Erythroblast (primary cell): Measurements from ENCODE around the gene ITPK1.

Experiments used
- GATA1 ChIP-seq: IDR thresholded peaks from 2 replicates; pipeline ENCODE4 v1.6.1; 2011; ENCODE audit warnings: low read depth, mild to moderate bottlenecking, control low read depth, low read length, moderate library complexity
- POLR2A ChIP-seq: IDR thresholded peaks from 2 replicates; pipeline ENCODE4 v1.6.1; 2011; ENCODE audit warnings: mild to moderate bottlenecking, low read length

DNA sequence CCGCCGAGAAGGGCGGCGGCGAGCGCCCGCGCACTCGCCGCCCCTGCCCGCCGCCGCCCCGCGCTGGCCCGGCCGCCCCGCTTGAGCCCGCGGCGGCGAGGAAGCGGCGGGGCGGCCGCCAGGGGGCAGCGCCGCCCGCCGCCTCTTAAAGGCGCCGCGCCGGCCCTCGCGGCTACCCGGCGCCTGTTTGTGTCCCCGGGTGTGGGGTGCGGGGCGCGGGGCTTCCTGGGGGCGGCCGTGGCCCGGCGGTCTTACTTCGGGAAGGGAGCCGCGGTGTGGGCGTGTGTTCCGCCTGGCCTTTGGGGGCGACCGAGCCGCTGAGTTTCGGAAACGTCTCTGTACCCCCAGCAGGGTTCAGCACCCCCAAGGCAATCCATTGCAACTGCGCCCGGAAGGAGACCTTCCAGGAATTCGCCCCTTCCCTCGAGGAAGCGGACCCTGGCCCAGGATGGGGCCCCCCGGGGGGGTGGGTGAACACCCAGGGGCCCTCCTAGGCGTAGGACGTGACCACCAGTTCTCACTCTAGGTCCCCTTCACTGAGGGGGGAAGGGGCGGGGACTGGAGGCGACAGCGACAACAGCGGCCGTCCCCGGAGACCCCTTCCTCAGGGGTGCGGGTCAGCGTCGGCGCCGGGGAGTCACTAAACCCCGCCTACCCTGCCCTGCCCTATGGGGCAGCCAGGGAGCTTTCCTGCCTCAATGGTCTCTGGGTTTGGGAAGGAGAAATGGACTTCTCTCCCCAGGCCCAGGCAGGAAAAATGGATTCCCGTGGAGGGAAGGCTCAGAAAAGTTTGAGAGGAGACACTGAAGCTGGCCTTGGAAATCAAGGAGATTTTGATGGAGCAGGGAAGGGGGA, at the start of gene ITPK1:
- TF ChIP-seq POLR2A (no peak), GATA1 (no peak)
